ENCODE data around the gene DNAJC8.

The DNAJC8 gene

DNA sequence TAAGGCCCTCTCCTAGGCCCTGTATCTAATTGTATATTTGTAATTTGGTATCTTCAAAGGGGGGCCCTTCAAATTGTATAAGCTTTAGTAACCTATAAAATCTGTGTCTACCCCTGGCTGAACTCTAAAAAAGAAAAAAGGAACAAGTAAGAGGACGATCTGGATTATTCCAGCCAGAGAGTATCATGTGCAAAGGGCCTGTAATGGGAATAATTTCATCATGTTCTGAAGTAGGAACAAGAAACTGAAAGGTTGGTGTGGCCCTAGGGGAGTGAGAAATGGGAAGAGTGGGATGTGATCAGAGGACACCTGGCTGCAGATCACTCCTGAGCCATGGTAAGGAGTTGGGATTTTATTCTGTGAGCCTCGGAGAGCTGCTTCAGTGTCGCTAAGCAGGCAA is 71.1 kb downstream of the DNAJC8 start:
- no peak overlapping the region for H3K9ac ChIP-seq
- no peaks in the 10 kb centered on the region for H3K36me3 ChIP-seq (ENCODE audit: insufficient read depth)
- H3K4me1 ChIP-seq (ENCODE audit: low read depth, poor library complexity, severe bottlenecking): no peaks in the 10 kb centered on the region
- no peak overlapping the region for H3K4me2 ChIP-seq
- no peak overlapping the region for H2AFZ ChIP-seq (ENCODE audit: low read depth)
- H4K20me1 ChIP-seq (ENCODE audit: insufficient read depth): no peaks in the 10 kb centered on the region
- H3K27me3 ChIP-seq (ENCODE audit: insufficient read depth, low read depth): no peaks in the 10 kb centered on the region
- no peak overlapping the region for H3K4me3 ChIP-seq (IDR thresholded peaks at IDR 0.05; ENCODE audit: insufficient read depth, low read depth, low read length)
- no peak overlapping the region for H3K27ac ChIP-seq
- no peaks in the 10 kb centered on the region for H3K79me2 ChIP-seq (ENCODE audit: insufficient read depth, low read depth)
- TF ChIP-seq, protein P1, sequence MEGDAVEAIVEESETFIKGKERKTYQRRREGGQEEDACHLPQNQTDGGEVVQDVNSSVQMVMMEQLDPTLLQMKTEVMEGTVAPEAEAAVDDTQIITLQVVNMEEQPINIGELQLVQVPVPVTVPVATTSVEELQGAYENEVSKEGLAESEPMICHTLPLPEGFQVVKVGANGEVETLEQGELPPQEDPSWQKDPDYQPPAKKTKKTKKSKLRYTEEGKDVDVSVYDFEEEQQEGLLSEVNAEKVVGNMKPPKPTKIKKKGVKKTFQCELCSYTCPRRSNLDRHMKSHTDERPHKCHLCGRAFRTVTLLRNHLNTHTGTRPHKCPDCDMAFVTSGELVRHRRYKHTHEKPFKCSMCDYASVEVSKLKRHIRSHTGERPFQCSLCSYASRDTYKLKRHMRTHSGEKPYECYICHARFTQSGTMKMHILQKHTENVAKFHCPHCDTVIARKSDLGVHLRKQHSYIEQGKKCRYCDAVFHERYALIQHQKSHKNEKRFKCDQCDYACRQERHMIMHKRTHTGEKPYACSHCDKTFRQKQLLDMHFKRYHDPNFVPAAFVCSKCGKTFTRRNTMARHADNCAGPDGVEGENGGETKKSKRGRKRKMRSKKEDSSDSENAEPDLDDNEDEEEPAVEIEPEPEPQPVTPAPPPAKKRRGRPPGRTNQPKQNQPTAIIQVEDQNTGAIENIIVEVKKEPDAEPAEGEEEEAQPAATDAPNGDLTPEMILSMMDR (conservative IDR thresholded peaks at IDR 0.05; ENCODE audit: low read depth, low read length): no peak

DNA sequence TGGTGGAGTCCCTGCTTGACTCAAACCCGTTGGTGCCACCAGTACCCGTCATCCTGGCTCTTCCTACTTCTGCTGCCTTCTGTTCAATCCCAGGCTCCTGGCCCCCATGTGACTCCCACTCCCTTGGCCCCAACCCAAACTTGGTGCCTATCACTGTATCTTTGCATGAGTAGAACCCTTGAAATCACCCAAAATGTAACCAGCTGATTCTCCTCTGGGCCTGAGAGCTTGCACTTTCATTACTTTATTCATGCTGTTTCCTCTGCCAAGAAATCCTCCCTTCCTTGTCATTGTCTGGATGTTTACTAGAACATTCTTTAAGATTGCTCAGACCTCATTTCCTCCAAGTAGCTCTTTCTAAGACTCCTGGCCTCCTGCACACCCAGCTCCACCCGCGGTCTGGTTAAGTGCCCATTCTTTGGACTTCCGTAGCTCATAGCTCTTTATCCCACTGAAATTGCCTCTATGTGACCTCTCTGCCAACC is 72.0 kb downstream of the DNAJC8 start:
- H2AFZ ChIP-seq (ENCODE audit: low read depth): no peak overlapping the region
- H3K4me2 ChIP-seq: no peak overlapping the region
- no peaks in the 10 kb centered on the region for H3K79me2 ChIP-seq (ENCODE audit: insufficient read depth, low read depth)
- no peak overlapping the region for H3K4me3 ChIP-seq (IDR thresholded peaks at IDR 0.05; ENCODE audit: insufficient read depth, low read depth, low read length)
- no peaks in the 10 kb centered on the region for H3K4me1 ChIP-seq (ENCODE audit: low read depth, poor library complexity, severe bottlenecking)
- TF ChIP-seq, protein P1 (conservative IDR thresholded peaks at IDR 0.05; ENCODE audit: low read depth, low read length): no peak
- no peaks in the 10 kb centered on the region for H3K36me3 ChIP-seq (ENCODE audit: insufficient read depth)
- H3K27me3 ChIP-seq (ENCODE audit: insufficient read depth, low read depth): no peaks in the 10 kb centered on the region
- no peak overlapping the region for H3K27ac ChIP-seq
- no peaks in the 10 kb centered on the region for H4K20me1 ChIP-seq (ENCODE audit: insufficient read depth)
- H3K9ac ChIP-seq: no peak overlapping the region

DNA sequence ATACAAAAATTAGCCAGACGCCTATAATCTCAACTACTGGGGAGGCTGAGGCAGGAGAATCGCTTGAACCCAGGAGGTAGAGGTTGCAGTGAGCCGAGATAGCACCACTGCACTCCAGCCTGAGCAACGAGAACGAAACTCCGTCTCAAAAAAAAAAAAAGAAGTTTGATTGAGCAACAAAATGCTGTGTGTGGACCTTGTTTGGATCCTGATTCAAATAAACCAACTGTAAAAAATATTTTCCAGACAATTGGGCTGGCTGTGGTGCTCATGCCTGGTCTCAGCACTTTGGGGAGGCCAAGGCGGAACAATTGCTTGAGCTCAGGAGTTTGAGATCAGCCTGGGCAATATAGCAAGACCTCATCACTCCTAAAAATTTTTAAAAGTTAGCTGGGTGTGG is 73.1 kb downstream of the DNAJC8 start:
- H2AFZ ChIP-seq (ENCODE audit: low read depth): no peak overlapping the region
- no peak overlapping the region for H3K4me3 ChIP-seq (IDR thresholded peaks at IDR 0.05; ENCODE audit: insufficient read depth, low read depth, low read length)
- H3K27ac ChIP-seq: no peak overlapping the region
- H3K36me3 ChIP-seq (ENCODE audit: insufficient read depth): no peaks in the 10 kb centered on the region
- H3K4me2 ChIP-seq: no peak overlapping the region
- no peaks in the 10 kb centered on the region for H3K27me3 ChIP-seq (ENCODE audit: insufficient read depth, low read depth)
- H3K9ac ChIP-seq: no peak overlapping the region
- no peaks in the 10 kb centered on the region for H4K20me1 ChIP-seq (ENCODE audit: insufficient read depth)
- TF ChIP-seq, protein P1 (conservative IDR thresholded peaks at IDR 0.05; ENCODE audit: low read depth, low read length): no peak
- H3K79me2 ChIP-seq (ENCODE audit: insufficient read depth, low read depth): no peaks in the 10 kb centered on the region
- H3K4me1 ChIP-seq (ENCODE audit: low read depth, poor library complexity, severe bottlenecking): no peaks in the 10 kb centered on the region

DNA sequence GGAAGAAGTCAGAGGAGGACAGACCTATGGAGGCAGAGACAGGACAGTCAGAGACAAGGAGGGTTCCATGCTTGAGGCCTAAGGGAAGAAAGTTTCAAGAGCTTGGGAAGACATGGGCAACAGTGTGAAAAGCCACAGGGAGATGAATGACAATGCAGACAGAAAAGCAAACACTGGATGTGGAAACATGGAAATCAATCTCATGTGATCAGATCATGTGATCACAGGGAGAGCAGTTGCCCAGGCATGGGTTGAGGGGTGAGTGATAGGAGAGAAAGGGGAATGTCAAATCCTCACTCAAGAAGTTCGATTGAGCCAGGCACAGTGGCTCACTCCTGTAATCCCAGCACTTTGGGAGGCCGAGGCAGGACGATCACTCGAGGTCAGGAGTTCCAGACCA is 73.6 kb downstream of the DNAJC8 start:
- no peaks in the 10 kb centered on the region for H3K4me1 ChIP-seq (ENCODE audit: low read depth, poor library complexity, severe bottlenecking)
- no peak overlapping the region for H2AFZ ChIP-seq (ENCODE audit: low read depth)
- TF ChIP-seq, protein P1 (conservative IDR thresholded peaks at IDR 0.05; ENCODE audit: low read depth, low read length): no peak
- no peak overlapping the region for H3K4me2 ChIP-seq
- H3K36me3 ChIP-seq (ENCODE audit: insufficient read depth): no peaks in the 10 kb centered on the region
- H3K4me3 ChIP-seq (IDR thresholded peaks at IDR 0.05; ENCODE audit: insufficient read depth, low read depth, low read length): no peak overlapping the region
- no peaks in the 10 kb centered on the region for H3K79me2 ChIP-seq (ENCODE audit: insufficient read depth, low read depth)
- no peaks in the 10 kb centered on the region for H3K27me3 ChIP-seq (ENCODE audit: insufficient read depth, low read depth)
- H3K27ac ChIP-seq: no peak overlapping the region
- H4K20me1 ChIP-seq (ENCODE audit: insufficient read depth): no peaks in the 10 kb centered on the region
- no peak overlapping the region for H3K9ac ChIP-seq
